ENCODE data around the gene SLX9.

Gene SLX9

GRCh38 chr21:44918107-44918470 lies 21.7 kb upstream of the SLX9 start:
- no peak for DNase-seq

GRCh38 chr21:44918581-44919033 lies 21.2 kb upstream of the SLX9 start:
- no peak for DNase-seq

GRCh38 chr21:44919111-44919912 lies 20.5 kb upstream of the SLX9 start:
- no peak for DNase-seq

- no peak for DNase-seq
These were observed 19.7 kb upstream of the SLX9 start for GRCh38 chr21:44919913-44920693.

- DNase-seq = no peak
These were observed 18.9 kb upstream of the SLX9 start, which contains the start of gene ITGB2 for GRCh38 chr21:44920694-44921604. TSS of gene ITGB2 (minus strand) at chr21:44920899. CDS start at chr21:44910782, 10,117 bp downstream.

- DNase-seq = no peak
These were observed 17.9 kb upstream of the SLX9 start for GRCh38 chr21:44921928-44922327.

- no peak for DNase-seq
These were observed 16.2 kb upstream of the SLX9 start for GRCh38 chr21:44923480-44924084.

- no peak for DNase-seq
These were observed 15.0 kb upstream of the SLX9 start for GRCh38 chr21:44924606-44925377.

GRCh38 chr21:44925378-44925755 lies 14.5 kb upstream of the SLX9 start:
- DNase-seq = no peak

GRCh38 chr21:44926331-44927101 lies 13.3 kb upstream of the SLX9 start:
- DNase-seq = no peak

- no peak for DNase-seq
These were observed 12.6 kb upstream of the SLX9 start for GRCh38 chr21:44927259-44927586.

GRCh38 chr21:44927587-44928461 lies 12.0 kb upstream of the SLX9 start:
- DNase-seq = peak; percentile 84

GRCh38 chr21:44928500-44929241 lies 11.2 kb upstream of the SLX9 start:
- peak; percentile 60 for DNase-seq

GRCh38 chr21:44929242-44929798 lies 10.5 kb upstream of the SLX9 start:
- DNase-seq = no peak

GRCh38 chr21:44929799-44930542 lies 9.9 kb upstream of the SLX9 start:
- no peak for DNase-seq

GRCh38 chr21:44930543-44930981 lies 9.3 kb upstream of the SLX9 start:
- no peak for DNase-seq

GRCh38 chr21:44931137-44931500 lies 8.7 kb upstream of the SLX9 start:
- no peak for DNase-seq
